T-helper 1 cell (primary cell): ENCODE data around the gene SRSF7.
A peak's percentile ranks its signal among the peaks of the same experiment; 100 is the strongest.

Experiments used
- DNase-seq, 5 donors: peaks; one replicate each; pipeline ENCODE4 v3.0.0-alpha.2; 2012 to 2020

Gene SRSF7

DNA sequence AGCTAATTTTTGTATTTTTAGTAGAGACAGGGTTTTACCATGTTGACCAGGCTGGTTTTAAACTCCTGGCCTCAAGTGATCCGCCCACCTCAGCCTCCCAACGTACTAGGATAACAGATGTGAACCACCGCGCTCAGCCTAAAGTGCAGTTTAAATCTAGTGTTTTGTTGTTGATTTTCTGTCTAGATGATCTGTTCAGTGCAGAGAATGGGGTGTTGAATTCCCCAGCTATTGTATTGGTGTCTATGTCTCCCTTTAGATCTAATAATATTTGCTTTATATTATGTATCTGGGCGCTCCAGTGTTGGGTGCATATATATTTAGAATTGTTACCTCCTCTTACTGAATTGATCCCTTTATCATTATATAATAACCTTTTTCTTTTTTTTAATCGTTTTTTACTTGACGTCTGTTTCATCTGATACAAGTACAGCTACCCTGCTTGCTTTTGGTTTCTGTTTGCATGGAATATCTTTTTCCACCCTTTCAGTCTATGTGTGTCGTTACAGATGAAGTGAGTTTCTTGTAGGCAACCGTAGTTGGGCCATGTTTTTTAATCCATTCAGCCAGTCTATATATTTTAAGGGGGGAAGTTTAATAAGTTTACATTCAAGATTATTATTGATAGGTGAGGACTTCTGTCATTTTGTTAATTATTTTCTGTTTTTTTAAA is 50.9 kb downstream of the SRSF7 start:
- DNase-seq: peak in 1 of 5 donors; percentile 50

DNA sequence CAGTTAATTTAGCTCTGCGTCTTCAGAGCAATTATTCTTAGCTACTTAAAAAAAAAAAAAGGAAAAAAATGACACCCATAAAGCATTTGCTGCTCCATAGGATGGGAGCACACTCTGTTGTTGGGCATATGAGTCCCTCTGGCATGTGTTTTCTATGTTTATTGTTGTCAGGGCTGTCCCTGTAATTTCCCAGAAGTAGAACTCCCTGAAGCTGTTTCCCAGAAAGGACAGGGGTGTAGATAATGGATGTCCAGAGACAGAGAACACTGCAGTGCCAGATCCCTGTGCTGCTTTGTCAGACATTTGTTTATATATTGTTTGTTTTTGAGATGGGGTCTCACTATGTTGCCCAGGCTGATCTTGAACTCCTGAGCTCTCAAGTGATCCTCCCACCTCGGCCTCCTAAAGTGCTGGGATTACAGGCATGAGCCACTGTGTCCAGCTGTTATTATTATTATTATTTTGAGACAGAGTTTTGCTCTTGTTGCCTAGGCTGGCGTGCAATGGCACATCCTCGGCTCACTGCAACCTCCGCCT is 52.6 kb downstream of the SRSF7 start:
- DNase-seq: no peak

DNA sequence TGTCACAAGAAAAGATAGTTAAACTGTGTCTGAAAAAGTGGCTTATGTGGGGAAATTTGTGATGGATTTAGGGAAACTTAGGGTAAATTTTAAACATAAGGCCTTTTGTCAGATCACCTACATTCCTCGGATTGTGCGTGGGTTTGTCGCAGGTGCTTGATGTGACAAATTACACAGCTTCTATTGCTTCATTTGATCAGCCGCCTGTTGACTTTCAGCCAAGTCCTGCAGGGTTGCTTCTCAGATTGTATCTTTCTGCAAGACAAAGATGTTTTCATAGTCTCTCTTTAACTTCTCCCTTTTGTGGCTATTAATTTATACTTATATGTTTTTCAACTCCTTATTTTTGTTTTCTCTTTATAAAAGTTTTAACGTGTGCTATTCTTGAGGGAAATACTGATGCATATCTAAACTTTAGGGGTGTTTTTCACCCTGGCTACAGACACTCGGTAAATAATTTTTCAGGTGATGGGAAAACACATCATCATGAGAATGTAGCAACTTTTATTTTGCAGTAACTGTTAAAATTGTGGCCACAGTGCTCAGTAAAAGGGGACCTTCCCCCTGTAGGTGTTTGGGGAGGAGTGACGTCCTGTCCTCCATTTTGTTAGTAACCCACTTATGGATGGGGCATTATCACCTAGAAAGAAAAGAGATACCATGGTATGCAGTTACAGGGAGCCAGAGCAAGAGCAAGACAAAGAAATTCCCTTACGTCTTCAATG is 53.9 kb downstream of the SRSF7 start:
- DNase-seq: peak in 4 of 5 donors; percentile 30 to 50 (median 34)
